Measurements from ENCODE around the gene ZNF574.
"Not testable (repeated sequence)": the region's sequence is repeated elsewhere in the genome, so short reads cannot be mapped to it uniquely, and the experiment has no call there.

ZNF574 gene

GRCh38 chr19:42080764-42081375, 4.9 kb downstream of the ZNF574 start:
- DNase-seq, result no peak

- peak; percentile 73 for DNase-seq
Measured at GRCh38 chr19:42081584-42082203, 5.7 kb downstream of the ZNF574 start.

GRCh38 chr19:42083537-42083936, 7.6 kb downstream of the ZNF574 start:
- DNase-seq, result no peak

GRCh38 chr19:42086188-42086736, 10.3 kb downstream of the ZNF574 start:
- DNase-seq, result no peak

- DNase-seq, result no peak
Measured at GRCh38 chr19:42086770-42087550, 11.0 kb downstream of the ZNF574 start.

GRCh38 chr19:42088471-42089190, 12.7 kb downstream of the ZNF574 start:
- no peak for DNase-seq

GRCh38 chr19:42089191-42089750, 13.3 kb downstream of the ZNF574 start:
- no peak for DNase-seq

GRCh38 chr19:42089772-42090171, 13.8 kb downstream of the ZNF574 start:
- no peak for DNase-seq

- DNase-seq, result peak; percentile 57
Measured at GRCh38 chr19:42090672-42091071, 14.7 kb downstream of the ZNF574 start.

GRCh38 chr19:42091300-42091699, 15.3 kb downstream of the ZNF574 start:
- no peak for DNase-seq

- no peak for DNase-seq
Measured at GRCh38 chr19:42091742-42092141, 15.8 kb downstream of the ZNF574 start.

- DNase-seq, result peak; percentile 82
Measured at GRCh38 chr19:42092350-42092749, 16.4 kb downstream of the ZNF574 start.

- DNase-seq, result no peak
Measured at GRCh38 chr19:42093505-42093904, 17.5 kb downstream of the ZNF574 start.

- peak; percentile 66 for DNase-seq
Measured at GRCh38 chr19:42093926-42094325, 18.0 kb downstream of the ZNF574 start.

- DNase-seq, result no peak
Measured at GRCh38 chr19:42095142-42095813, 19.3 kb downstream of the ZNF574 start.

GRCh38 chr19:42095814-42096230, 19.9 kb downstream of the ZNF574 start:
- DNase-seq, result peak; percentile 89

GRCh38 chr19:42096255-42096837, 20.4 kb downstream of the ZNF574 start:
- DNase-seq, result peak; percentile 96

GRCh38 chr19:42097461-42097860, 21.5 kb downstream of the ZNF574 start:
- DNase-seq, result no peak

GRCh38 chr19:42098781-42099180, 22.8 kb downstream of the ZNF574 start:
- no peak for DNase-seq

- DNase-seq, result no peak
Measured at GRCh38 chr19:42099336-42099925, 23.5 kb downstream of the ZNF574 start.

- not testable (repeated sequence) for DNase-seq
Measured at GRCh38 chr19:42100241-42100640, 24.3 kb downstream of the ZNF574 start.
